HL-60 (cell line): ENCODE data around the gene DPP10.
"Not testable (repeated sequence)": the region's sequence is repeated elsewhere in the genome, so short reads cannot be mapped to it uniquely, and the experiment has no call there.

ENCODE experiments used
- CTCF ChIP-seq: IDR thresholded peaks from one replicate; pipeline ENCODE4 v1.5.1; 2011; ENCODE audit warnings: low read length, control low read depth, inconsistent platforms; ENCODE audit not compliant: insufficient read depth
- GABPA ChIP-seq: IDR thresholded peaks from 2 replicates; pipeline ENCODE4 v1.6.1; 2012; ENCODE audit warnings: low read depth
- POLR2AphosphoS5 ChIP-seq: IDR thresholded peaks from 2 replicates; pipeline ENCODE4 v1.6.1; 2012; ENCODE audit warnings: low read depth
- SPI1 ChIP-seq: IDR thresholded peaks from 2 replicates; pipeline ENCODE4 v1.6.1; 2012; ENCODE audit warnings: low read depth, mild to moderate bottlenecking, borderline replicate concordance

GRCh38 chr2:115004321-115004720 is 561.9 kb downstream of the DPP10 start:
- TF ChIP-seq CTCF, POLR2AphosphoS5, GABPA, SPI1: not testable (repeated sequence)
